IPS-20b (cell line): Measurements from ENCODE around the gene YTHDF1.

Source experiments
- H3K27ac ChIP-seq: one replicate; pipeline ENCODE4 v1.5.1; 2013; ENCODE audit warnings: low read length
- H3K27me3 ChIP-seq: 2 replicates; pipeline ENCODE4 v1.6.1; 2013; ENCODE audit warnings: mild to moderate bottlenecking, low read length, inconsistent platforms; ENCODE audit not compliant: insufficient read depth
- H3K36me3 ChIP-seq: 2 replicates; pipeline ENCODE4 v1.6.1; 2013; ENCODE audit warnings: low read depth, mild to moderate bottlenecking, inconsistent platforms, low read length, moderate library complexity; ENCODE audit not compliant: insufficient read depth
- H3K4me1 ChIP-seq: 2 replicates; pipeline ENCODE4 v1.6.1; 2013; ENCODE audit warnings: mild to moderate bottlenecking, control low read depth, inconsistent platforms, low read length, moderate library complexity; ENCODE audit not compliant: insufficient read depth
- H3K4me3 ChIP-seq: 2 replicates; pipeline ENCODE4 v1.5.1; 2013; ENCODE audit warnings: mild to moderate bottlenecking, low read length, inconsistent platforms
- H3K9ac ChIP-seq: 2 replicates; pipeline ENCODE4 v1.6.1; 2013; ENCODE audit warnings: low read depth, mild to moderate bottlenecking, inconsistent platforms, low read length, moderate library complexity
- H3K9me3 ChIP-seq: 2 replicates; pipeline ENCODE4 v1.6.1; 2013; ENCODE audit warnings: mild to moderate bottlenecking, low read depth, low read length, inconsistent platforms; ENCODE audit not compliant: insufficient read depth

The YTHDF1 gene

GRCh38 chr20:63234693-63235398, 18.9 kb upstream of the YTHDF1 start:
- Histone ChIP-seq H3K27me3 (peaks cover 9% of the 10 kb centered on the region; the same call in 1 of the 2 replicates), H3K4me3 (peak overlapping the region; percentile 40; the same call in 1 of the 2 replicates), H3K9me3 (no peaks in the 10 kb centered on the region), H3K36me3 (no peaks in the 10 kb centered on the region), H3K27ac (no peak overlapping the region), H3K4me1 (peaks cover 9% of the 10 kb centered on the region; the same call in 1 of the 2 replicates), H3K9ac (no peak overlapping the region)

- H3K9me3 ChIP-seq: no peaks in the 10 kb centered on the region
- H3K27me3 ChIP-seq: peaks cover 15% of the 10 kb centered on the region; the same call in 1 of the 2 replicates
- no peaks in the 10 kb centered on the region for H3K36me3 ChIP-seq
- H3K4me1 ChIP-seq: peaks cover 15% of the 10 kb centered on the region; the same call in 1 of the 2 replicates
- H3K9ac ChIP-seq: no peak overlapping the region
- H3K27ac ChIP-seq: no peak overlapping the region
- no peak overlapping the region for H3K4me3 ChIP-seq
Measured at GRCh38 chr20:63233924-63234323, 18.0 kb upstream of the YTHDF1 start.

GRCh38 chr20:63233061-63233344, 17.1 kb upstream of the YTHDF1 start:
- Histone ChIP-seq H3K9me3 (no peaks in the 10 kb centered on the region), H3K4me1 (peaks cover 18% of the 10 kb centered on the region; the same call in 1 of the 2 replicates), H3K9ac (no peak overlapping the region), H3K27me3 (peaks cover 15% of the 10 kb centered on the region; the same call in 1 of the 2 replicates), H3K27ac (no peak overlapping the region), H3K4me3 (no peak overlapping the region), H3K36me3 (no peaks in the 10 kb centered on the region)

GRCh38 chr20:63232235-63233060, 16.5 kb upstream of the YTHDF1 start:
- H3K9ac ChIP-seq: no peak overlapping the region
- H3K27me3 ChIP-seq: peaks cover 15% of the 10 kb centered on the region; the same call in 1 of the 2 replicates
- no peak overlapping the region for H3K4me3 ChIP-seq
- peaks cover 18% of the 10 kb centered on the region; the same call in 1 of the 2 replicates for H3K4me1 ChIP-seq
- no peaks in the 10 kb centered on the region for H3K9me3 ChIP-seq
- H3K27ac ChIP-seq: no peak overlapping the region
- no peaks in the 10 kb centered on the region for H3K36me3 ChIP-seq

GRCh38 chr20:63230800-63231268, 14.9 kb upstream of the YTHDF1 start:
- Histone ChIP-seq H3K36me3 (no peaks in the 10 kb centered on the region), H3K27me3 (peaks cover 15% of the 10 kb centered on the region; the same call in 1 of the 2 replicates), H3K4me1 (peaks cover 18% of the 10 kb centered on the region; the same call in 1 of the 2 replicates)

GRCh38 chr20:63228806-63229205, 12.9 kb upstream of the YTHDF1 start:
- H3K9me3 ChIP-seq: no peaks in the 10 kb centered on the region
- H3K27ac ChIP-seq: no peak overlapping the region
- H3K9ac ChIP-seq: no peak overlapping the region
- H3K4me3 ChIP-seq: no peak overlapping the region
- no peaks in the 10 kb centered on the region for H3K36me3 ChIP-seq
- peaks cover 18% of the 10 kb centered on the region; the same call in 1 of the 2 replicates for H3K4me1 ChIP-seq
- H3K27me3 ChIP-seq: peaks cover 15% of the 10 kb centered on the region; the same call in 1 of the 2 replicates

More at GRCh38 chr20:63230800-63231268, 14.9 kb upstream of the YTHDF1 start:
- no peak overlapping the region for H3K27ac ChIP-seq
- no peak overlapping the region for H3K9ac ChIP-seq
- H3K4me3 ChIP-seq: no peak overlapping the region
- no peaks in the 10 kb centered on the region for H3K9me3 ChIP-seq

GRCh38 chr20:63227260-63227659, 11.3 kb upstream of the YTHDF1 start:
- no peak overlapping the region for H3K9ac ChIP-seq
- no peak overlapping the region for H3K27ac ChIP-seq
- peaks cover 15% of the 10 kb centered on the region; the same call in 1 of the 2 replicates for H3K27me3 ChIP-seq
- H3K9me3 ChIP-seq: no peaks in the 10 kb centered on the region
- H3K36me3 ChIP-seq: no peaks in the 10 kb centered on the region
- no peak overlapping the region for H3K4me3 ChIP-seq
- peaks cover 18% of the 10 kb centered on the region; the same call in 1 of the 2 replicates for H3K4me1 ChIP-seq

GRCh38 chr20:63226042-63226943, 10.4 kb upstream of the YTHDF1 start:
- H3K27me3 ChIP-seq: peaks cover 11% of the 10 kb centered on the region
- H3K9me3 ChIP-seq: no peaks in the 10 kb centered on the region
- H3K27ac ChIP-seq: no peak overlapping the region
- H3K4me1 ChIP-seq: peaks cover 18% of the 10 kb centered on the region; the same call in 1 of the 2 replicates
- no peak overlapping the region for H3K4me3 ChIP-seq
- no peaks in the 10 kb centered on the region for H3K36me3 ChIP-seq
- H3K9ac ChIP-seq: no peak overlapping the region

GRCh38 chr20:63225082-63225454, 9.1 kb upstream of the YTHDF1 start:
- Histone ChIP-seq H3K27me3 (peaks cover 15% of the 10 kb centered on the region), H3K4me1 (peaks cover 11% of the 10 kb centered on the region; the same call in 1 of the 2 replicates), H3K36me3 (no peaks in the 10 kb centered on the region), H3K9me3 (no peaks in the 10 kb centered on the region), H3K27ac (no peak overlapping the region), H3K9ac (no peak overlapping the region), H3K4me3 (no peak overlapping the region)

- Histone ChIP-seq H3K4me3 (no peak overlapping the region), H3K36me3 (no peaks in the 10 kb centered on the region), H3K9me3 (no peaks in the 10 kb centered on the region), H3K27ac (no peak overlapping the region), H3K4me1 (peaks cover 6% of the 10 kb centered on the region; the same call in 1 of the 2 replicates), H3K27me3 (peaks cover 12% of the 10 kb centered on the region), H3K9ac (no peak overlapping the region)
Measured at GRCh38 chr20:63224412-63225081, 8.6 kb upstream of the YTHDF1 start.
